Lung (tissue), 12 donors: Measurements from ENCODE around the gene HLCS. TPM values are rescaled to one million over a fixed set of nuclear protein-coding genes. Genes with fewer than 3 reads are reported as not detected.
A peak's percentile ranks its signal among the peaks of the same experiment; 100 is the strongest.

Source experiments
- ATAC-seq: fragments of 200-7000 bp; cut with Tn5 transposase; one replicate; pipeline ENCODE4 v1.9.1; 2020; ENCODE audit warnings: moderate number of reproducible peaks; ENCODE audit not compliant: insufficient read depth, low FRiP score
- DNase-seq, 3 donors: peaks; one replicate each; pipeline ENCODE4 v3.0.0-alpha.2; 2013 to 2017
- H3K27ac ChIP-seq, 2 donors: one replicate each; pipeline ENCODE4 v1.5.1; 2013; ENCODE audit warnings: mild to moderate bottlenecking in 2 of 2, moderate library complexity in 2 of 2, control low read depth in 1 of 2, inconsistent platforms in 1 of 2, low read depth in 1 of 2, low read length in 1 of 2
- H3K27me3 ChIP-seq, 3 donors: one replicate each; pipeline ENCODE4 v1.5.1; 2013; ENCODE audit warnings: low read length in 2 of 3; ENCODE audit not compliant: control insufficient read depth in 3 of 3, insufficient read depth in 3 of 3
- H3K36me3 ChIP-seq, 4 donors: one replicate each; pipeline ENCODE4 v1.5.1; 2013; ENCODE audit warnings: low read length in 4 of 4, mild to moderate bottlenecking in 1 of 4, moderate library complexity in 1 of 4; ENCODE audit not compliant: control insufficient read depth in 4 of 4, insufficient read depth in 4 of 4
- H3K4me1 ChIP-seq, 5 donors: one replicate each; pipeline ENCODE4 v1.5.1; 2013; ENCODE audit warnings: low read length in 5 of 5, mild to moderate bottlenecking in 2 of 5, moderate library complexity in 1 of 5; ENCODE audit not compliant: control insufficient read depth in 5 of 5, insufficient read depth in 5 of 5
- H3K4me3 ChIP-seq: one replicate; pipeline ENCODE4 v1.5.1; 2013; ENCODE audit warnings: mild to moderate bottlenecking, control low read depth, moderate library complexity
- H3K9ac ChIP-seq, 2 donors: one replicate each; pipeline ENCODE4 v1.5.1; 2013; ENCODE audit warnings: low read length in 2 of 2, control low read depth in 1 of 2; ENCODE audit not compliant: insufficient read depth in 1 of 2
- H3K9me3 ChIP-seq, 4 donors: one replicate each; pipeline ENCODE4 v1.5.1; 2013; ENCODE audit warnings: low read length in 3 of 4, mild to moderate bottlenecking in 1 of 4, moderate library complexity in 1 of 4; ENCODE audit not compliant: control insufficient read depth in 4 of 4, insufficient read depth in 3 of 4
- WGBS, 2 donors: extraction: QIAGEN DNeasy Blood & Tissue Kit; methylation state at CpG; one replicate each; pipeline ENCODE4 v1.1.7; 2013; 5-methylcytosine and 5-hydroxymethylcytosine counted together
- polyA plus RNA-seq, 2 donors: library from polyadenylated mRNA; stranded (reverse); fragments of 200-250 nt; gene quantifications; one replicate each; pipeline ENCODE4 v1.2.1, GENCODE V29; 2013
- total RNA-seq, 2 donors: library from RNA; depleted of rRNA in 1 of 2; stranded (reverse); fragments of >200 nt in 1 of 2; gene quantifications; one replicate each; pipeline ENCODE4 v1.2.1, GENCODE V29; 2014 to 2021
- TF ChIP-seq, protein P1 (sequence below): IDR thresholded peaks from 2 replicates; pipeline ENCODE4 v1.5.1; 2012; ENCODE audit warnings: mild to moderate bottlenecking; ENCODE audit errors: control extremely low read depth, extremely low read depth
- donor health status: control.
- donor health status: control.
- donor health status: Bipolar disorder and iron deficiency.
- donor health status: healthy.
- donor health status: DM: yes; HTN: yes; CAD: no.

HLCS gene
- total and polyA plus RNA-seq, 4 donors = 5.0 to 28.8 (median 17.5) TPM

GRCh38 chr21:36845070-36845469 lies 121.4 kb downstream of the HLCS start:
- ATAC-seq (no peak), DNase-seq (no peak)
- Histone ChIP-seq H3K4me3 (no peak overlapping the region), H3K4me1 (no peaks in the 10 kb centered on the region), H3K36me3 (no peaks in the 10 kb centered on the region), H3K9ac (no peak overlapping the region), H3K9me3 (no peaks in the 10 kb centered on the region), H3K27ac (no peak overlapping the region), H3K27me3 (no peaks in the 10 kb centered on the region)
- TF ChIP-seq, protein P1, sequence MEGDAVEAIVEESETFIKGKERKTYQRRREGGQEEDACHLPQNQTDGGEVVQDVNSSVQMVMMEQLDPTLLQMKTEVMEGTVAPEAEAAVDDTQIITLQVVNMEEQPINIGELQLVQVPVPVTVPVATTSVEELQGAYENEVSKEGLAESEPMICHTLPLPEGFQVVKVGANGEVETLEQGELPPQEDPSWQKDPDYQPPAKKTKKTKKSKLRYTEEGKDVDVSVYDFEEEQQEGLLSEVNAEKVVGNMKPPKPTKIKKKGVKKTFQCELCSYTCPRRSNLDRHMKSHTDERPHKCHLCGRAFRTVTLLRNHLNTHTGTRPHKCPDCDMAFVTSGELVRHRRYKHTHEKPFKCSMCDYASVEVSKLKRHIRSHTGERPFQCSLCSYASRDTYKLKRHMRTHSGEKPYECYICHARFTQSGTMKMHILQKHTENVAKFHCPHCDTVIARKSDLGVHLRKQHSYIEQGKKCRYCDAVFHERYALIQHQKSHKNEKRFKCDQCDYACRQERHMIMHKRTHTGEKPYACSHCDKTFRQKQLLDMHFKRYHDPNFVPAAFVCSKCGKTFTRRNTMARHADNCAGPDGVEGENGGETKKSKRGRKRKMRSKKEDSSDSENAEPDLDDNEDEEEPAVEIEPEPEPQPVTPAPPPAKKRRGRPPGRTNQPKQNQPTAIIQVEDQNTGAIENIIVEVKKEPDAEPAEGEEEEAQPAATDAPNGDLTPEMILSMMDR = no peak
- WGBS, 2 donors = 96 to 98% methylated on average over 10 of the region's 10 CpGs

GRCh38 chr21:36841866-36842265 lies 124.6 kb downstream of the HLCS start:
- no peak for ATAC-seq

DNA sequence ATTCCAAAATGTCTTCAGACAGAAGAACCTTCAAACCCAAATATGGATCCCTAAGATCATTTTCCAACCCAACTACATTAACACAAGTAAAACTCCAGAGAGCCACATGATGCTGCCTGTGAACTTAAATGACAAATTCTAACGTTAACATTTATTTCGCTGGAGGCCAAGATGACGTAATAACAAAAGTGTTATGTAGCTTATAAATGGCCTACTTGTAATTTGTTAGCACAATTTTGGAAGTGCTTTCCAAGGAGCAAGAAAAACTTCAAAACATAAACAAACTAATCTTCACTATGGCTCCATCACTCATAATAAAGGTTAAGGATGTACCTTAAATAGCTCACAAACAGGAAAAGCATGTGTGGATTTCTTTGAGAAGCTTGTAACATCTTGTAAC lies 126.7 kb downstream of the HLCS start:
- H3K9me3 ChIP-seq = no peaks in the 10 kb centered on the region
- no peak overlapping the region for H3K27ac ChIP-seq
- no peak overlapping the region for H3K9ac ChIP-seq
- H3K4me1 ChIP-seq = peaks cover 0 to 14% (median 5%) of the 10 kb centered on the region in 5 donors
- no peaks in the 10 kb centered on the region for H3K36me3 ChIP-seq
- TF ChIP-seq, protein P1 = no peak
- ATAC-seq (no peak), DNase-seq (peak in 1 of 3 donors; percentile 40)
- no peaks in the 10 kb centered on the region for H3K27me3 ChIP-seq
- no peak overlapping the region for H3K4me3 ChIP-seq
- WGBS, 2 donors = 79 to 83% methylated on average over 3 of the region's 3 CpGs

More at GRCh38 chr21:36841866-36842265, 124.6 kb downstream of the HLCS start:
- no peaks in the 10 kb centered on the region for H3K36me3 ChIP-seq
- TF ChIP-seq, protein P1 = no peak
- DNase-seq = no peak
- H3K27ac ChIP-seq = no peak overlapping the region
- H3K27me3 ChIP-seq = no peaks in the 10 kb centered on the region
- no peaks in the 10 kb centered on the region for H3K9me3 ChIP-seq
- H3K9ac ChIP-seq = no peak overlapping the region
- 93 to 97% methylated on average over 3 of the region's 3 CpGs for WGBS, 2 donors
- peaks cover 0 to 14% (median 5%) of the 10 kb centered on the region in 5 donors for H3K4me1 ChIP-seq
- no peak overlapping the region for H3K4me3 ChIP-seq

- TF ChIP-seq, protein P1 = no peak
- no peaks in the 10 kb centered on the region for H3K27me3 ChIP-seq
- no peak overlapping the region for H3K4me3 ChIP-seq
- no peak overlapping the region for H3K27ac ChIP-seq
- ATAC-seq = no peak
- H3K36me3 ChIP-seq = no peaks in the 10 kb centered on the region
- H3K4me1 ChIP-seq = peaks cover 0 to 14% (median 5%) of the 10 kb centered on the region in 5 donors
- no peaks in the 10 kb centered on the region for H3K9me3 ChIP-seq
- no peak overlapping the region for H3K9ac ChIP-seq
- DNase-seq = peak in 2 of 3 donors; percentile 42 to 51
- 64 to 82% methylated on average over 6 of the region's 6 CpGs for WGBS, 2 donors
Observed at GRCh38 chr21:36839123-36839522, 127.3 kb downstream of the HLCS start.
